NB4 (cell line): ENCODE results near the gene VPS39.

Source experiments
- DNase-seq: peaks from one replicate; pipeline ENCODE4 v3.0.0; 2010; ENCODE audit warnings: low read depth
- H3K4me3 ChIP-seq: one replicate; pipeline ENCODE4 v1.5.1; 2011; ENCODE audit warnings: mild to moderate bottlenecking, low read depth, low read length, moderate library complexity
- CTCF ChIP-seq: IDR thresholded peaks from one replicate; pipeline ENCODE4 v1.5.1; 2012; ENCODE audit warnings: low read depth, low read length
- MAX ChIP-seq: IDR thresholded peaks from 2 replicates; pipeline ENCODE4 v1.6.1; 2011; ENCODE audit warnings: low read depth, low read length
- MYC ChIP-seq: IDR thresholded peaks from 2 replicates; pipeline ENCODE4 v1.6.1; 2011; ENCODE audit warnings: low read depth, low read length
- POLR2A ChIP-seq: IDR thresholded peaks from 2 replicates; pipeline ENCODE4 v1.6.1; 2011; ENCODE audit warnings: mild to moderate bottlenecking; ENCODE audit not compliant: insufficient read length; ENCODE audit errors: extremely low read depth

VPS39 gene

GRCh38 chr15:42207674-42208579, at the start of gene VPS39:
Gene VPS39 (minus strand): TSS chr15:42208304. CDS start chr15:42208153, 151 bp downstream.
- peak; percentile 86 for DNase-seq
- 0 out of 2 replicates have a peak, but pooled peaks have one; percentile 26 for TF ChIP-seq MAX
- no peak for TF ChIP-seq CTCF
- peak; percentile 42; the same call in 1 of the 2 replicates for TF ChIP-seq MYC
- TF ChIP-seq POLR2A, result peak; percentile 87
- H3K4me3 ChIP-seq, result peak within 1 kb of the TSS; percentile 84

- H3K4me3 ChIP-seq, result no peak overlapping the region
- DNase-seq, result no peak
- no peak for TF ChIP-seq CTCF
- TF ChIP-seq POLR2A, result no peak
- TF ChIP-seq MAX, result no peak
- TF ChIP-seq MYC, result no peak
Measured at GRCh38 chr15:42253300-42253699, 45.2 kb upstream of the VPS39 start.

- TF ChIP-seq POLR2A (no peak), MAX (no peak), CTCF (no peak), MYC (no peak)
- DNase-seq, result no peak
- H3K4me3 ChIP-seq, result no peak overlapping the region
Measured at GRCh38 chr15:42240823-42241222, 32.7 kb upstream of the VPS39 start.

GRCh38 chr15:42239528-42240182, 31.6 kb upstream of the VPS39 start:
- DNase-seq, result no peak
- TF ChIP-seq MAX, result no peak
- no peak overlapping the region for H3K4me3 ChIP-seq

- DNase-seq, result no peak
- TF ChIP-seq MYC (no peak), POLR2A (no peak), CTCF (no peak), MAX (no peak)
- no peak overlapping the region for H3K4me3 ChIP-seq
Measured at GRCh38 chr15:42233107-42233506, 25.0 kb upstream of the VPS39 start.

- no peak overlapping the region for H3K4me3 ChIP-seq
- no peak for DNase-seq
- TF ChIP-seq MAX, result no peak
- TF ChIP-seq POLR2A, result no peak
- TF ChIP-seq MYC, result no peak
- no peak for TF ChIP-seq CTCF
Measured at GRCh38 chr15:42232606-42233005, 24.5 kb upstream of the VPS39 start.
